LNCAP (cell line): ENCODE data around the gene UGT3A1.
A peak's percentile ranks its signal among the peaks of the same experiment; 100 is the strongest.

Experiments
- CTCF ChIP-seq: fragments of 450-650 bp; IDR thresholded peaks from 2 replicates; pipeline ENCODE4 v1.5.1; 2017; ENCODE audit warnings: mild to moderate bottlenecking

Gene UGT3A1

GRCh38 chr5:35938568-35939227 is 52.5 kb downstream of the UGT3A1 start, which contains the start of gene CAPSL:
Gene CAPSL, minus strand, starts transcription at chr5:35938622. Its CDS starts 17,502 bp downstream, at chr5:35921120.
- TF ChIP-seq CTCF: no peak

GRCh38 chr5:35926389-35927051 is 64.7 kb downstream of the UGT3A1 start:
- peak; percentile 82 for TF ChIP-seq CTCF

- TF ChIP-seq CTCF: peak; percentile 81
Observed at GRCh38 chr5:35924950-35925722, 66.1 kb downstream of the UGT3A1 start.

GRCh38 chr5:35924122-35924949 is 66.9 kb downstream of the UGT3A1 start:
- TF ChIP-seq CTCF: no peak

GRCh38 chr5:35922468-35922867 is 68.7 kb downstream of the UGT3A1 start:
- no peak for TF ChIP-seq CTCF

GRCh38 chr5:35921930-35922329 is 69.3 kb downstream of the UGT3A1 start:
- TF ChIP-seq CTCF: no peak

- peak; percentile 27; the same call in 1 of the 2 replicates for TF ChIP-seq CTCF
Observed at GRCh38 chr5:35920890-35921289, 70.3 kb downstream of the UGT3A1 start.
